Tibial nerve (tissue), 3 donors: ENCODE results near the gene SMAP1.

Experiments used
- CTCF ChIP-seq, 5 experiments: fragments of 200-600 bp in 3 of 5; fragments of 450-650 bp in 2 of 5; sonication (generic) in 3 of 5; IDR thresholded peaks; one replicate each; pipeline ENCODE4 v1.5.1; 2016 to 2019; ENCODE audit warnings: antibody characterized with exemption in 5 of 5, mild to moderate bottlenecking in 3 of 5, moderate library complexity in 2 of 5
- POLR2A ChIP-seq, 2 donors: fragments of 450-650 bp; IDR thresholded peaks; one replicate each; pipeline ENCODE4 v1.6.1; 2017; ENCODE audit warnings: antibody characterized with exemption in 2 of 2, mild to moderate bottlenecking in 2 of 2, moderate library complexity in 2 of 2

- TF ChIP-seq CTCF (IDR thresholded peaks at IDR 0.05) = no peak
- no peak for TF ChIP-seq POLR2A (IDR thresholded peaks at IDR 0.05)
Observed at GRCh38 chr6:70758883-70759282, 91.2 kb downstream of the SMAP1 start.
